Mammary epithelial cell (primary cell): Measurements from ENCODE around the gene PCBP2.

Experiments
- CTCF ChIP-seq, 2 donors: IDR thresholded peaks in 1 of 2; conservative IDR thresholded peaks in 1 of 2; 2 replicates each; pipeline ENCODE4 v1.5.1; 2011 to 2012; ENCODE audit warnings: inconsistent platforms in 2 of 2, low read length in 2 of 2, mild to moderate bottlenecking in 2 of 2, control low read depth in 1 of 2, low read depth in 1 of 2; ENCODE audit not compliant: insufficient read depth in 1 of 2; ENCODE audit errors: extremely low read depth in 1 of 2
- EZH2 ChIP-seq: IDR thresholded peaks from 2 replicates; pipeline ENCODE4 v1.6.1; 2012; ENCODE audit warnings: low read length, inconsistent platforms, borderline replicate concordance

- TF ChIP-seq EZH2: no peak
- TF ChIP-seq CTCF (conservative IDR thresholded peaks at IDR 0.05 in 1 of 2, IDR thresholded peaks at IDR 0.05 in 1 of 2; ENCODE audit: extremely low read depth in 1 of 2, insufficient read depth in 1 of 2, low read depth in 1 of 2, low read length in 2 of 2): no peak
These were observed 27.0 kb downstream of the PCBP2 start for GRCh38 chr12:53478865-53479264.
